Uterus (tissue), 4 donors: ENCODE data around the gene TEX13C. TPM values are rescaled to one million over a fixed set of nuclear protein-coding genes. Genes with fewer than 3 reads are reported as not detected.

ENCODE experiments used
- DNase-seq, 2 donors: peaks; one replicate each; pipeline ENCODE4 v3.0.0-alpha.2; 2019 to 2020
- H3K27ac ChIP-seq, 2 donors: fragments of 200-600 bp; sonication (generic); 1 replicate in 1 of 2; 2 replicates in 1 of 2; pipeline ENCODE4 v1.5.1; 2016 to 2018
- H3K27me3 ChIP-seq, 2 donors: fragments of 200-600 bp; sonication (generic); one replicate each; pipeline ENCODE4 v1.5.1; 2018 to 2019; ENCODE audit warnings: control low read depth in 1 of 2
- H3K36me3 ChIP-seq, 2 donors: fragments of 200-600 bp; sonication (generic); one replicate each; pipeline ENCODE4 v1.5.1; 2019; ENCODE audit warnings: control low read depth in 1 of 2
- H3K4me1 ChIP-seq, 2 donors: fragments of 200-600 bp; sonication (generic); one replicate each; pipeline ENCODE4 v1.5.1; 2018 to 2019; ENCODE audit warnings: control low read depth in 1 of 2
- H3K4me3 ChIP-seq, 2 donors: fragments of 200-600 bp; sonication (generic); 1 replicate in 1 of 2; 2 replicates in 1 of 2; pipeline ENCODE4 v1.5.1; 2018 to 2019; ENCODE audit warnings: mild to moderate bottlenecking in 1 of 2
- H3K9me3 ChIP-seq, 2 donors: fragments of 200-600 bp; sonication (generic); one replicate each; pipeline ENCODE4 v1.5.1; 2019; ENCODE audit warnings: control low read depth in 1 of 2
- POLR2A ChIP-seq, 2 donors: fragments of 450-650 bp; IDR thresholded peaks; one replicate each; pipeline ENCODE4 v1.6.1; 2016; ENCODE audit warnings: antibody characterized with exemption in 2 of 2, mild to moderate bottlenecking in 1 of 2, moderate library complexity in 1 of 2
- intact Hi-C: fragments of 100-400 bp; cut with DNase I; formaldehyde crosslinking; loops from one replicate; pipeline ENCODE4 v1.15.1; 2023; ENCODE audit warnings: low total_unique reads
- total RNA-seq, 4 donors: library from RNA; depleted of rRNA in 3 of 4; stranded (reverse); fragments of >200 nt in 3 of 4; gene quantifications; one replicate each; pipeline versions ENCODE4 v1.1.0 to v1.2.4, GENCODE V29; 2014 to 2023
- TF ChIP-seq, protein P1 (sequence below), 4 experiments: fragments of 200-600 bp in 2 of 4; fragments of 450-650 bp in 2 of 4; sonication (generic) in 2 of 4; IDR thresholded peaks; one replicate each; pipeline ENCODE4 v1.5.1; 2016 to 2019; ENCODE audit warnings: antibody characterized with exemption in 4 of 4, mild to moderate bottlenecking in 2 of 4, moderate library complexity in 1 of 4
- donor health status: DM: yes; HTN: yes; CAD: no.

The TEX13C gene
- total RNA-seq, 4 donors from 2014 or later, result not detected

DNA sequence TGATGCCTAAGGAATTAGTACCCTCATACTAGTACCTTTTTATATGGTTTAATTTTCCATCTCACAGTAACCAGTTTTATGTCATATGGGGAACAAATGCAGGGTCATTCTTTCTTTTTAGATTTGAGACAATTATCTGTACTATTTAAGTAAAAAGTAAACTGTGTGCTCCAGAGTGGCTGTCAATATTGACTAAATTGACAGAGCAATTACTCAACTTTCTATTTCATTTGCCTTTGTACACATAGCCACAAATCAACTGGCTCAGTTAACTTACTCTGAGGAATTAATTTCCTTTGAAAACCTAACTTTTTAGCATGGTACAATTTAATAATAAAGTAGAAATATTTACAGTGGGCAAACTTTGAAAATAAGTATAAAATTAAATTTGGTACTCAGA is 28.5 kb upstream of the TEX13C start:
- no peaks in the 10 kb centered on the region for H3K9me3 ChIP-seq
- no peak for TF ChIP-seq POLR2A (IDR thresholded peaks at IDR 0.05)
- TF ChIP-seq, protein P1, sequence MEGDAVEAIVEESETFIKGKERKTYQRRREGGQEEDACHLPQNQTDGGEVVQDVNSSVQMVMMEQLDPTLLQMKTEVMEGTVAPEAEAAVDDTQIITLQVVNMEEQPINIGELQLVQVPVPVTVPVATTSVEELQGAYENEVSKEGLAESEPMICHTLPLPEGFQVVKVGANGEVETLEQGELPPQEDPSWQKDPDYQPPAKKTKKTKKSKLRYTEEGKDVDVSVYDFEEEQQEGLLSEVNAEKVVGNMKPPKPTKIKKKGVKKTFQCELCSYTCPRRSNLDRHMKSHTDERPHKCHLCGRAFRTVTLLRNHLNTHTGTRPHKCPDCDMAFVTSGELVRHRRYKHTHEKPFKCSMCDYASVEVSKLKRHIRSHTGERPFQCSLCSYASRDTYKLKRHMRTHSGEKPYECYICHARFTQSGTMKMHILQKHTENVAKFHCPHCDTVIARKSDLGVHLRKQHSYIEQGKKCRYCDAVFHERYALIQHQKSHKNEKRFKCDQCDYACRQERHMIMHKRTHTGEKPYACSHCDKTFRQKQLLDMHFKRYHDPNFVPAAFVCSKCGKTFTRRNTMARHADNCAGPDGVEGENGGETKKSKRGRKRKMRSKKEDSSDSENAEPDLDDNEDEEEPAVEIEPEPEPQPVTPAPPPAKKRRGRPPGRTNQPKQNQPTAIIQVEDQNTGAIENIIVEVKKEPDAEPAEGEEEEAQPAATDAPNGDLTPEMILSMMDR (IDR thresholded peaks at IDR 0.05), result no peak
- no peak overlapping the region for H3K27ac ChIP-seq
- no peaks in the 10 kb centered on the region for H3K27me3 ChIP-seq
- H3K36me3 ChIP-seq, result no peaks in the 10 kb centered on the region
- H3K4me3 ChIP-seq, result no peak overlapping the region
- no peak for DNase-seq
- no peaks in the 10 kb centered on the region for H3K4me1 ChIP-seq
- intact Hi-C loops, result no loop called here

DNA sequence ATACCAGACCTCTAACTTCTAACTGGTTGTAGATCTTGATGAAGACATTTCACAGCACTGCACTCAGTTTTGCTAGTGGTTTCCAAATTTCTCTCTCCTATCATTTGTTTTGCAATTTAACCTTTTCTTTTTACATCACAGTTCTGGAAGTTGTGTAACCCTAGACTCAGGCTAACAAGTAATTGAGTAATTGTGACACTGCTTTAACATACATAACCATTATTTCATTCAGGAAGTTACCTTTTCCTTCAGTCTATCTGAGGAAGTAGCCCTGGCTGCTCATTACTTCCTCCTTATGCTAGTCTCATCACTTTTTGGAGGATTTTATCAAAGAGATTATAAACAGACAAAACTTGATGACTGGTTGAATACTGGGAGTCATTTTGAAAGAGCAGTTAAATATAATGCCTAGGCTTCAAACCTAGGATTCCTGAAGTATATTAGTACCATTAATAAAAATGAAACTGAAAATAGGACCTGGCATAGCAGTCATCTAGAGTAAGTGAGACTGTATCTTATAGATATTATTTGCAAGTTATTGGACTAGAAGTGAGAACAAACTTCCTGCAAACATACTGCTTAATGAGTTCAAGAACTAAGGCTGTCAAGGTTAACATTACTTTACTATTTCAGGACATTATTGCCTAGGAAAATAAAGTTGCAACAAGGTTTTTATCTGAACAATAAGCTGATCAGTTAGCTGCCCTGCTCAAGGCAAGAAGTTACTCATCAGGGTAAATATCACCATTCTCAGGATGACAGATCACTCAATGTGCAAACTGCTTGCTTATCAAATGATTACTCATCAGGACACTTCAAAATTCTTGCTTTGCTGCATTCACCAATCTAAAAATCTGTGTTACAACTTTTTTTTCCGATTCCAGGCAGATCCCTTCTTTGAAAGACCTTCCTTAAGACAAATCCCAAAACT is 25.6 kb upstream of the TEX13C start:
- no peak for DNase-seq
- Histone ChIP-seq H3K4me3 (no peak overlapping the region), H3K9me3 (no peaks in the 10 kb centered on the region), H3K27me3 (no peaks in the 10 kb centered on the region), H3K27ac (no peak overlapping the region), H3K36me3 (no peaks in the 10 kb centered on the region), H3K4me1 (no peaks in the 10 kb centered on the region)
- intact Hi-C loops, result no loop called here
- TF ChIP-seq POLR2A (IDR thresholded peaks at IDR 0.05), result no peak
- TF ChIP-seq, protein P1 (IDR thresholded peaks at IDR 0.05), result no peak

DNA sequence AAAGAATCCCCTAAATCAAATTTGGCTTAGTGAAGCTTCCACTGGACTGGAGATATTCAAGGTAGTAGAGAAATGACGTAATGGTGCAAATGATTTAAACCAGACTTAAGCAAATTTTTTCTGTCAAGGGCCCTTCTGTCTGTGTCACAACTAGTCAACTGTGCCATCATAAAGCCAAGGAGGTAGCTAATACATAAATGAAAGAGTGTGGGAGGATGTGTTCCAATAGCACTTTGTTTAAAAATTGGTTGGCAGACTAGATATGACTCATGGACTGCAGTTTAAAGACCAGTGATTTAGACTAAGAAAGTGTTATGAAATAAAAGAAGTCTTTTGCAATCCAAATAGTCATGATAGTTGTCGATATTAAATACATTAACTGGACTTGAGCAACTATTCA is 24.3 kb upstream of the TEX13C start:
- H3K27ac ChIP-seq, result no peak overlapping the region
- no peaks in the 10 kb centered on the region for H3K4me1 ChIP-seq
- no peaks in the 10 kb centered on the region for H3K36me3 ChIP-seq
- no peaks in the 10 kb centered on the region for H3K9me3 ChIP-seq
- no peak for DNase-seq
- H3K4me3 ChIP-seq, result no peak overlapping the region
- H3K27me3 ChIP-seq, result no peaks in the 10 kb centered on the region
- intact Hi-C loops, result no loop called here
- TF ChIP-seq, protein P1 (IDR thresholded peaks at IDR 0.05), result no peak
- no peak for TF ChIP-seq POLR2A (IDR thresholded peaks at IDR 0.05)

DNA sequence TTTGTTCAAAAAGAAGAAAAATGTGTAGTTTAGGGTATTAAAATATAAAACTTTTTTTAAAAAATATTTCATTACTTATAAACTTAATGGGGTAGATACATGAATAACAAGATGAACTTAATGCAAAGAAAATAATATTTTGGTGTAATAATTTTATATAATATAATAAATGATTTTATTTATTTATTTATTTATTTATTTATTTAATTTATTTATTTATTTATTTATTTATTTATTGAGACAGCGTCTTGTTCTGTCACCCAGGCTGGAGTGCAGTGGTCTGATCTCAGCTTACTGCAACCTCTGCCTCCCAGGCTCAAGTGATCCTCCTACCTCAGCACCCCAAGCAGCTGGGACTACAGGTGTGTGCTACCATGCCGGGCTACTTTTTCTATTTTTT is 20.8 kb upstream of the TEX13C start:
- Histone ChIP-seq H3K27me3 (no peaks in the 10 kb centered on the region), H3K27ac (no peak overlapping the region), H3K9me3 (no peaks in the 10 kb centered on the region), H3K36me3 (no peaks in the 10 kb centered on the region), H3K4me1 (no peaks in the 10 kb centered on the region), H3K4me3 (no peak overlapping the region)
- TF ChIP-seq, protein P1 (IDR thresholded peaks at IDR 0.05), result no peak
- no peak for TF ChIP-seq POLR2A (IDR thresholded peaks at IDR 0.05)
- intact Hi-C loops, result no loop called here
- DNase-seq, result no peak

DNA sequence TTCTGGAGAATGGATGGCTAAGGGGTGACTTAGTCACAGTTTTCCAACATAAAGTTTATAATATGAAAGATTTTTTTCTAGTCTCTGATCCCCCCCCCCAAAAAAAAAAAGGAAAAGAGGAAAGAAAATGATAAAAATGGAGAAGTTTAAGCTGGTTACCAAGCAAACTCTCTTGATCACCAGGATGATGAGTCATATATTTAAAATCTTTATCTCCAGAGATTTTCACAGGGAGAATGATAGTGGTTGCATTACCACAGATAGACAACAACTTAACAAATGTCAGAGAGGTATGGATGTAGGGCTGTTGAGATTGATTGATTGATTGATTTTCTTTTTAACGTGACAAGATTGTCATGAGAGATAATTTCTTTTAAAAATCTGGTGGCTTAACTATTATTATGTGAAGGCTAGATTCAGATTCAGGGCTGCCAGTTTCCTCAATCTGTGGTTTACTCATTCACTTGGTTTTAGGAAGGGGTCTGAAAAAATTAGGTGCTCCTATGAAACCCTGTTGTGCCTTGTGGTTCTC is 13.3 kb upstream of the TEX13C start:
- H3K36me3 ChIP-seq, result no peaks in the 10 kb centered on the region
- H3K4me1 ChIP-seq, result no peaks in the 10 kb centered on the region
- H3K27me3 ChIP-seq, result no peaks in the 10 kb centered on the region
- DNase-seq, result no peak
- no peak overlapping the region for H3K4me3 ChIP-seq
- TF ChIP-seq POLR2A (IDR thresholded peaks at IDR 0.05), result no peak
- TF ChIP-seq, protein P1 (IDR thresholded peaks at IDR 0.05), result no peak
- intact Hi-C loops, result no loop called here
- H3K9me3 ChIP-seq, result no peaks in the 10 kb centered on the region
- no peak overlapping the region for H3K27ac ChIP-seq
